Measurements from ENCODE around the gene LHX3.

- TF ChIP-seq CTCF (IDR thresholded peaks at IDR 0.05) (no peak), POLR2A (IDR thresholded peaks at IDR 0.05) (no peak)
Measured at GRCh38 chr9:136193891-136194279, 11.0 kb downstream of the LHX3 start.
